Mesodermal cell (in vitro differentiated cells): ENCODE measurements around the gene INKA2.

Experiments
- H3K27ac ChIP-seq: 2 replicates; pipeline ENCODE4 v1.7.0; 2013; ENCODE audit warnings: mild to moderate bottlenecking, low read depth, low read length, moderate library complexity; ENCODE audit not compliant: severe bottlenecking
- H3K36me3 ChIP-seq: 2 replicates; pipeline ENCODE4 v1.7.1; 2013; ENCODE audit warnings: mild to moderate bottlenecking, low read length, moderate library complexity; ENCODE audit not compliant: control insufficient read depth, insufficient read depth
- H3K4me1 ChIP-seq: one replicate; pipeline ENCODE4 v1.7.1; 2013; ENCODE audit warnings: mild to moderate bottlenecking, low read length; ENCODE audit not compliant: insufficient read depth, control insufficient read depth, poor library complexity, severe bottlenecking
- H3K4me3 ChIP-seq: 2 replicates; pipeline ENCODE4 v1.7.0; 2013; ENCODE audit warnings: low read length, control low read depth, mild to moderate bottlenecking; ENCODE audit not compliant: insufficient read depth, poor library complexity, severe bottlenecking; ENCODE audit errors: extremely low read depth
- H3K9me3 ChIP-seq: 2 replicates; pipeline ENCODE4 v1.7.1; 2013; ENCODE audit warnings: mild to moderate bottlenecking, low read length, moderate library complexity; ENCODE audit not compliant: control insufficient read depth
- WGBS, 2 experiments: methylation state at CpG; one replicate each; pipeline ENCODE4 v1.1.5; 2013; ENCODE audit warnings: missing lambda C conversion rate in 2 of 2; ENCODE audit not compliant: insufficient coverage in 2 of 2; 5-methylcytosine and 5-hydroxymethylcytosine counted together

Gene INKA2

DNA sequence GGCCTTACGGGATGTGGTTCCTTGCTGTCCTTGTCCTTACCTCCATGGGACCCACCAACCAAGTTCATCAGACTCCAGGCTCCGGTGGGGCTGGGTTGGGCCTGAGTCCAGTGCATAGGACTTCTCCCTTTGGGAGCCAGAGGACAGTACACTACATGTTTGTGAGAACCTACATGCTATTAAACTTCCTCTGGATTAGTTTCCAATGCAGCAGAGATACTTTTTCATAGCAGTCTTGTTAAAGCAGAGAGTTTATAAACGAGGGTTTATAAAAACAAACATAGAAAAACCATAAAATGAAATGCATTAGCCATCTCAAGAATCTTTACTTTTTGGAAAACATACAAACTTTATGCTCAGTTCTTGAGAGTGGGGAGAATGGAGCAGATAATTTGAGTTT is 33.4 kb downstream of the INKA2 start:
- Histone ChIP-seq H3K27ac (no peak overlapping the region), H3K9me3 (no peaks in the 10 kb centered on the region), H3K4me1 (no peaks in the 10 kb centered on the region), H3K36me3 (peaks cover 60% of the 10 kb centered on the region), H3K4me3 (no peak overlapping the region)
- WGBS, 2 experiments: 89% methylated on average over 2 of the region's 3 CpGs; no CpG with 5 or more reads in 1 of the 2 experiments

DNA sequence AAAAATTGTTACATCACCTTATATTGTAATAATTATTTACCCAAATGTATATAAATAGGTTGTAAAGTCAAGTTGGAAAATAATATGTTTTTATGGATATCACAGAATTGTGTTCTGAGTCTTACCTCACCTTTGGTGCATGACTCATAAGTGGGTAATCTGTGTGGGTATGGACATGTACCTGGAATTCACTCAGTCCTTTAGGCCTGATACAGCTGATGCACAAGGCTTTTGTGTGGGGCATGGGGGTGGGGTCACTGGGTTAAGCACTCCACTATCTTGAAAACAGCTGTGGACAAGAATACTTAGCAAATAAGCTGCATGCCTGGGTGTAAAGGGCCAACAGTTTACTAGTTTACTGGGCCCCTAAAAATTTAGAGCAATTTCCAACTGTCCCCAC is 34.4 kb downstream of the INKA2 start:
- H3K36me3 ChIP-seq: peaks cover 66% of the 10 kb centered on the region
- H3K4me3 ChIP-seq: no peak overlapping the region
- no peaks in the 10 kb centered on the region for H3K4me1 ChIP-seq
- H3K9me3 ChIP-seq: no peaks in the 10 kb centered on the region
- H3K27ac ChIP-seq: no peak overlapping the region

DNA sequence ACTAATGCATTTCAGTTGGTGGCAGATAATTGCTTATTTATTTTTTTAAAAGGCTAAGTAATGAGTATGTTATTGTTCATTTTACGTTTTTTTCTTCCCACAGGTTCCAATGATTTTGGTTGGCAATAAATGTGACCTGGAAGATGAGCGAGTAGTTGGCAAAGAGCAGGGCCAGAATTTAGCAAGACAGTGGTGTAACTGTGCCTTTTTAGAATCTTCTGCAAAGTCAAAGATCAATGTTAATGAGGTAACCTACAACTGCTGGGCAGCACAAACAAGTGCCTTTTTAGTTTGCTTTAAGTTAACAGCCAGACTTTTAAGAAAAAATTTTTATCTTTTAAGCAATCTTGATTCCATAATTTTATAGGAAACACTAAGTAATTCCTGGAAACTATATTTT is 35.0 kb downstream of the INKA2 start:
- Histone ChIP-seq H3K4me3 (no peak overlapping the region), H3K36me3 (peaks cover 67% of the 10 kb centered on the region), H3K27ac (no peak overlapping the region), H3K4me1 (no peaks in the 10 kb centered on the region), H3K9me3 (no peaks in the 10 kb centered on the region)
- WGBS, 2 experiments: 86 to 91% methylated on average over 2 of the region's 2 CpGs

DNA sequence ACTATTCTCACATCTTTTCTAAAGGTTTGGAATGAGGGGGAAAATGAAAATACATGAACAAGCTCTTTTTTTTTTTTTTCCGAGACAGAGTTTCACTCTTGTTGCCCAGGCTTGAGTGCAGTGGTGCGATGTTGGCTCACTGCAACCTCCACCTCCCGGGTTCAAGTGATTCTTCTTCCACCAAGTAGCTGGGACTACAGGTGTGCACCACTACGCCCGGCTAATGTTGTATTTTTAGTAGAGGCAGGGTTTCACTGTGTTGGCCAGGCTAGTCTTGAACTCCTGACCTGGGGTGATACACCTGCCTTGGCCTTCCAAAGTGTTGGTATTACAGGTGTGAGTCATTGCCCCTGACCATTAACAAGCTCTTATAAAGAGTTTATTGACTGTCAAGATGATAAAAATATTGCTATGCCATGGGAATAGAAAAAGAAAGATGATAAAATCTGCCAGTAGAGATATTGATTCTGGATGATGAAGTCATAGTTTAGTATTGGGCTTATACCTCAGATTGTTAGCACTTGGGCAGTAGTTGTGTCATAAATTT is 36.6 kb downstream of the INKA2 start:
- Histone ChIP-seq H3K36me3 (peaks cover 62% of the 10 kb centered on the region), H3K4me1 (no peaks in the 10 kb centered on the region), H3K9me3 (no peaks in the 10 kb centered on the region), H3K27ac (no peak overlapping the region), H3K4me3 (no peak overlapping the region)
- 90 to 96% methylated on average over 3 of the region's 5 CpGs for WGBS, 2 experiments

DNA sequence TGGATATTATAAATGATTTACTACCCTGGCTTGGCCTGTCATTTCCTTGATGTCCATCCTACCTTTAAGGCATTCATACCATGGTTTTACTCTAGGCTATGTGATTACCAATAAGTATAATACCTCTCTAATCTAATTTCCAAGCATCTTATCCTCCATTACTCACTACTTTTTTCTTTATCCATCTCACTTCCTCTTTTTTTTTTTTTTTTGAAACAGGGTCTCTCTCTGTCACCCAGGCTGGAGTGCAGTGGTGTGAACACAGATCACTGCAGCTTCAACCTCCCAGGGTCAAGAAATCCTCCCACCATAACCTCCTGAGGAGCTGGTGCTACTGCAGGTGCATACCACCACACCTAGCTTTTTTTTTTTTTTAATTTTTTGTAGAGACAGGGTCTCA is 39.9 kb downstream of the INKA2 start:
- Histone ChIP-seq H3K4me3 (no peak overlapping the region), H3K36me3 (peaks cover 56% of the 10 kb centered on the region), H3K27ac (no peak overlapping the region), H3K4me1 (no peaks in the 10 kb centered on the region), H3K9me3 (no peaks in the 10 kb centered on the region)

DNA sequence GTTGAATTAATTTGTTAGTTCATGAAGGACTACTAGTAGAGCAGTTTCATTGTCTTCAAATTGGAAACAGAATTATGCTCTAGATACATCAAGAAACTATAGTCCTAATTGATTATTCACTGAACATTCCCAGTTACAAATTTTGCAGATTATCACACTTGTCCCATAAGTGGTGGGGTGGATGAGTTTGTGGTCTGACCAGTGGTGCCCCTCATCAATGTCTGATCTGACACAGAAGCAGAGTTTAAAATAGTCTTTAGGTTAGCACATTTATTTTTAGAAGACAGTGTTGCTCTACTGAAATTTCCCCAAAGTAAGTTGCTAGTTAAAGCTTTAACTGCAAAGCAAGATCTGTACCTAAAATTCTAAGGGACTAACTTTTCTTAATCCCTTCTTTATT is 42.9 kb downstream of the INKA2 start:
- Histone ChIP-seq H3K27ac (no peak overlapping the region), H3K9me3 (no peaks in the 10 kb centered on the region), H3K4me3 (no peak overlapping the region), H3K4me1 (no peaks in the 10 kb centered on the region), H3K36me3 (peaks cover 45% of the 10 kb centered on the region)

DNA sequence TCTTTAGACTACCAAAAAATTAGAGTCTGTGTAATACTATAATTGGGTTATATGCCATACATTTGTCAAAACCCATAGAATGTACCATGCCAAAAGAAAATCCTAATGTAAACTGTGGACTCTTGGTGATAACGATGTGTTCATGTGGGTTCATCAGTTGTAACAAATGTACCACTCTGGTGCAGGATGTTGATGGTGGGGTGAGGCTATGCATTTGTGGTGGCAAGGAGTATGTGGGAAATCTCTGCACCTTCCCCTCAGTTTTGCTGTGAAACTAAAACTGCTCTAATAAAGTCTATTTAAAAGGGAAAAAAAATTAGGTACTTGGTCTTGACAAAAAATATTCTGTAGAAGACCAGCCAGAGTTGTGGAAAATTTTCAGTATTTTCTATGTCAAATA is 43.4 kb downstream of the INKA2 start:
- H3K36me3 ChIP-seq: peaks cover 40% of the 10 kb centered on the region
- WGBS, 2 experiments: 100% methylated on average over 1 of the region's 1 CpG; no CpG with 5 or more reads in 1 of the 2 experiments
- no peak overlapping the region for H3K4me3 ChIP-seq

DNA sequence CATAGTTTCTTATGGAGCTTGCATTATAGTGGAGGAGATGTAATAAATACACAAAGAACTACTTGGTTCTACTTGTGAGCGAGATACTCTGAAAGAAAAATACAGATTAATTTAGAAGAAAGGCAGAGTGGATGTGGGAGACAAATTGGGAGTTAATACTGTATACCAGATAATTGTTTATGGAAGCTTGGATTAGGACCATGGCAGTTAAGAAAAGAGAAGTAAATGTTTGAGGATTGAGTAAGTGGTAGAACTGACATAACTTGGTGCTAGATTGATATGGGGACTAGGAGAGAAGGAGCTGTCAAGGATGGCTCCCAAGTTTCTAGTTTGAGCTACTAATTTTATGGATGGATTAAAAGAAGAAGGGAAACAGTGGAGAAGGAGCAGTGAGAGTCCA is 47.3 kb downstream of the INKA2 start:
- WGBS, 2 experiments: 100% methylated on average over 1 of the region's 1 CpG; no CpG with 5 or more reads in 1 of the 2 experiments
- no peak overlapping the region for H3K27ac ChIP-seq
- H3K4me3 ChIP-seq: no peak overlapping the region
- no peaks in the 10 kb centered on the region for H3K4me1 ChIP-seq
- no peaks in the 10 kb centered on the region for H3K9me3 ChIP-seq
- peaks cover 9% of the 10 kb centered on the region for H3K36me3 ChIP-seq

More for the DNA sequence above, 43.4 kb downstream of the INKA2 start:
- no peaks in the 10 kb centered on the region for H3K4me1 ChIP-seq
- H3K27ac ChIP-seq: no peak overlapping the region
- H3K9me3 ChIP-seq: no peaks in the 10 kb centered on the region

DNA sequence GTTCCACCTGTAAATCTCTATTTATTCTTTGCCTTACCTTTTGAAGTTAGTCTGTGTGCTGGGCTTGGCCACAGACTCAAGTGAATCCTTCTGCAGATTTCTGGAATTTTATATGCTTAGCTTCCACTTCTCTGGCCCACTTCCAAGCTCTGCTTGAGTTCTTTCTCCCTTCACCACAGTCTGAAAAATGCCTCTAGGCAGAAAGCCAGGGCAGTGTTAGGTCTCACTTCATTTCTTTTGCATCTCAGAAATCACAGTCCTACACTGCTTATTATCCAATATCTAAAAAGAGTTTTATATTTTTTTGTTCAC is 48.9 kb downstream of the INKA2 start:
- Histone ChIP-seq H3K4me3 (no peak overlapping the region), H3K27ac (no peak overlapping the region), H3K36me3 (peaks cover 4% of the 10 kb centered on the region)

More for the DNA sequence above, 48.9 kb downstream of the INKA2 start:
- Histone ChIP-seq H3K9me3 (no peaks in the 10 kb centered on the region), H3K4me1 (no peaks in the 10 kb centered on the region)
